KMS-11 (cell line): ENCODE measurements around the gene RPRD2.

Experiments
- H2AFZ ChIP-seq: fragments of 200-600 bp; sonication (generic); 2 replicates; pipeline ENCODE4 v1.6.1; 2016; ENCODE audit warnings: antibody characterized with exemption, mixed run types, low read depth
- H3K27ac ChIP-seq: fragments of 200-600 bp; sonication (generic); 2 replicates; pipeline ENCODE4 v1.6.1; 2016; ENCODE audit warnings: mild to moderate bottlenecking, mixed run types
- H3K27me3 ChIP-seq: fragments of 200-600 bp; sonication (generic); 2 replicates; pipeline ENCODE4 v1.6.1; 2017; ENCODE audit warnings: mild to moderate bottlenecking, low read depth, mixed run types, moderate library complexity; ENCODE audit not compliant: insufficient read depth
- H3K36me3 ChIP-seq: fragments of 200-600 bp; sonication (generic); 2 replicates; pipeline ENCODE4 v1.6.1; 2017; ENCODE audit warnings: mild to moderate bottlenecking, mixed run types; ENCODE audit not compliant: insufficient read depth
- H3K4me1 ChIP-seq: fragments of 200-600 bp; sonication (generic); 2 replicates; pipeline ENCODE4 v1.6.1; 2016; ENCODE audit warnings: mild to moderate bottlenecking, low read depth, mixed run types; ENCODE audit not compliant: poor library complexity, severe bottlenecking
- H3K4me2 ChIP-seq: fragments of 200-600 bp; sonication (generic); 2 replicates; pipeline ENCODE4 v1.7.0; 2016; ENCODE audit warnings: mild to moderate bottlenecking, mixed run types
- H3K4me3 ChIP-seq: fragments of 200-600 bp; sonication (generic); IDR thresholded peaks from 2 replicates; pipeline ENCODE4 v1.6.1; 2017; ENCODE audit warnings: low read depth, low read length, mixed read lengths; ENCODE audit not compliant: insufficient read depth
- H3K79me2 ChIP-seq: fragments of 200-600 bp; sonication (generic); 2 replicates; pipeline ENCODE4 v1.6.1; 2016; ENCODE audit warnings: low read depth, mixed run types; ENCODE audit not compliant: insufficient read depth
- H3K9ac ChIP-seq: fragments of 200-600 bp; sonication (generic); 2 replicates; pipeline ENCODE4 v1.6.1; 2016; ENCODE audit warnings: mild to moderate bottlenecking, mixed run types
- H4K20me1 ChIP-seq: fragments of 200-600 bp; sonication (generic); 2 replicates; pipeline ENCODE4 v1.6.1; 2016; ENCODE audit warnings: mild to moderate bottlenecking, mixed run types; ENCODE audit not compliant: insufficient read depth
- TF ChIP-seq, protein P1 (sequence below): fragments of 200-600 bp; sonication (generic); conservative IDR thresholded peaks from 2 replicates; pipeline ENCODE4 v1.6.1; 2017; ENCODE audit warnings: low read depth, mild to moderate bottlenecking, antibody characterized with exemption, low read length, moderate library complexity, mixed read lengths

Gene RPRD2

GRCh38 chr1:150410582-150411101 is 46.7 kb downstream of the RPRD2 start:
- H3K27ac ChIP-seq: no peak overlapping the region
- H3K36me3 ChIP-seq: no peaks in the 10 kb centered on the region
- peaks cover 87% of the 10 kb centered on the region for H3K79me2 ChIP-seq
- H2AFZ ChIP-seq: no peak overlapping the region
- H3K9ac ChIP-seq: no peak overlapping the region
- TF ChIP-seq, protein P1, sequence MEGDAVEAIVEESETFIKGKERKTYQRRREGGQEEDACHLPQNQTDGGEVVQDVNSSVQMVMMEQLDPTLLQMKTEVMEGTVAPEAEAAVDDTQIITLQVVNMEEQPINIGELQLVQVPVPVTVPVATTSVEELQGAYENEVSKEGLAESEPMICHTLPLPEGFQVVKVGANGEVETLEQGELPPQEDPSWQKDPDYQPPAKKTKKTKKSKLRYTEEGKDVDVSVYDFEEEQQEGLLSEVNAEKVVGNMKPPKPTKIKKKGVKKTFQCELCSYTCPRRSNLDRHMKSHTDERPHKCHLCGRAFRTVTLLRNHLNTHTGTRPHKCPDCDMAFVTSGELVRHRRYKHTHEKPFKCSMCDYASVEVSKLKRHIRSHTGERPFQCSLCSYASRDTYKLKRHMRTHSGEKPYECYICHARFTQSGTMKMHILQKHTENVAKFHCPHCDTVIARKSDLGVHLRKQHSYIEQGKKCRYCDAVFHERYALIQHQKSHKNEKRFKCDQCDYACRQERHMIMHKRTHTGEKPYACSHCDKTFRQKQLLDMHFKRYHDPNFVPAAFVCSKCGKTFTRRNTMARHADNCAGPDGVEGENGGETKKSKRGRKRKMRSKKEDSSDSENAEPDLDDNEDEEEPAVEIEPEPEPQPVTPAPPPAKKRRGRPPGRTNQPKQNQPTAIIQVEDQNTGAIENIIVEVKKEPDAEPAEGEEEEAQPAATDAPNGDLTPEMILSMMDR: no peak
- no peak overlapping the region for H3K4me3 ChIP-seq
- H3K27me3 ChIP-seq: no peaks in the 10 kb centered on the region
- H4K20me1 ChIP-seq: peaks cover 21% of the 10 kb centered on the region; the same call in 1 of the 2 replicates
- H3K4me1 ChIP-seq: peaks cover 37% of the 10 kb centered on the region
- no peak overlapping the region for H3K4me2 ChIP-seq

DNA sequence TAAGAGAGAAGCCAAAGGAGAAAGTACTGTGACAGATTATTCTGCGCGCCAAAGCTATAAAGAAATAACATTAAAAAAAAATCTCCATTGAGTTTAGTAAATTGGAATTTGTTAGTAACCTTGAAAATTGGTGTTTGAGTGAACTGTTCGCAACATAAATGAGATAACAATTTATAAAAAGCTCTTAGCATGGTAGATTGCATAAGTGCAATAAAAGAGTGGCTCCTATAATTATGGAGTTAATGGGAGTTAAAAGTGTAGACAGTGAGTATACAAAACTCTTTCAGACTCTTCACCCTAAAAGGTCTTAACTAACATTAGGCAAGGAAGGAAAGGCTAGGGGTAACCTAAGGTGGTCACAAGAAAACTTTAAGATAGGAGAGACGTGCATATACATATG is 50.6 kb downstream of the RPRD2 start:
- Histone ChIP-seq H3K9ac (no peak overlapping the region), H3K27ac (no peak overlapping the region), H3K36me3 (peaks cover 4% of the 10 kb centered on the region; the same call in 1 of the 2 replicates), H3K79me2 (peaks cover 60% of the 10 kb centered on the region), H3K4me2 (no peak overlapping the region), H3K4me3 (no peak overlapping the region), H3K4me1 (peaks cover 40% of the 10 kb centered on the region), H2AFZ (no peak overlapping the region), H3K27me3 (no peaks in the 10 kb centered on the region), H4K20me1 (no peaks in the 10 kb centered on the region)
- TF ChIP-seq, protein P1: no peak

DNA sequence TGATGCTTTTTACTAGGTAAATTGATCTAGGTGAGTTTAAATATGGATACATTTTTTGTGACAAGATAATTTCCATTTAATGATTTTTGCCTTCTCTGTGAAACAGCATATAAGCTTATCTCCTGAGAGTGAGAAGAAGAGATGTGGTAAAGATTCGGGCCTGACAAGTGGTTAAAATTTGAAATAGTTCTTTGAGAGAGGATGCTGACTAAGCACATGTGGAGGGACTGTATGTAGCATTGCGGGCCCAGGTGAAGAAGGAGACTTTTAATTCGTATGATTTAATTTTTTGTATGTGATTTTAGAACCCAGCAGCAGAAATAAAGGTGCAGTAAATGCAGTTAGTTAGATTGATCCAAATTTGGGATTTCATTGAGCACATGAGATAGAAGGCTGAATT is 51.9 kb downstream of the RPRD2 start:
- Histone ChIP-seq H3K4me2 (no peak overlapping the region), H3K27me3 (no peaks in the 10 kb centered on the region), H3K36me3 (peaks cover 7% of the 10 kb centered on the region; the same call in 1 of the 2 replicates), H3K9ac (no peak overlapping the region), H4K20me1 (no peaks in the 10 kb centered on the region), H2AFZ (no peak overlapping the region), H3K79me2 (peaks cover 51% of the 10 kb centered on the region), H3K27ac (no peak overlapping the region), H3K4me1 (peaks cover 33% of the 10 kb centered on the region), H3K4me3 (no peak overlapping the region)
- TF ChIP-seq, protein P1: no peak

DNA sequence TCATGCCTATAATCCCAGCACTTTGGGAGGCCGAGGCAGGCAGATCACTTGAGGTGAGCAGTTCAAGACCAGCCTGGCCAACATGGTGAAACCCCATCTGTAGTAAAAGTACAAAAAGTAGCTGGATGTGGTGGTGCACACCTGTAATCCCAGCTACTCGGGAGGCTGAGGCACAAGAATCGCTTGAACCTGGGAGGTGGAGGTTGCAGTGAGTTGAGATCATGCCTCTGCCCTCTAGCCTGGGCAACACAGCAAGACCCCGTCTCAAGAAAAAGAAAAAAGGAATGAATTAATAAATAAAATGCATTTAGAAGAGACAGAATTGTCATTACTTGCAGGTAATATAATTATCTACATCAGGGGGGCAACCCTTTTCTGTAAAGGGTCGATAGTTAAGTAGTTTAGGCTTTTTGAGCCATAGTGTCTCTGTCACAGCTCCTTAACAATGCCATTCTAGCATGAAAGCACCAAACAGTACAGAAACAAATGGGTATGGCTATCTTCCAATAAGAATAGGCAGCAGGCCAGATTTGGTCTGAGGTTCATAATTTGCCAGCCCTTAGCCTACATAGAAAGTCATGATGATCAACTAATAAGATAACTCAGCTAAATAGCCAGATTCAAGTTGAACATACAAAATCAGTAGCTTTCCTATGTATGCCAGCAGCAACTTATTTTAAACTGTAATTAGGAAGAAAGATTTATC is 56.8 kb downstream of the RPRD2 start:
- Histone ChIP-seq H4K20me1 (no peaks in the 10 kb centered on the region; the same call in 1 of the 2 replicates), H3K4me3 (no peak overlapping the region), H3K27me3 (no peaks in the 10 kb centered on the region), H3K4me1 (peaks cover 16% of the 10 kb centered on the region), H3K79me2 (peaks cover 30% of the 10 kb centered on the region; the same call in 1 of the 2 replicates), H3K36me3 (peaks cover 11% of the 10 kb centered on the region; the same call in 1 of the 2 replicates), H2AFZ (no peak overlapping the region), H3K4me2 (no peak overlapping the region), H3K9ac (no peak overlapping the region), H3K27ac (no peak overlapping the region)
- TF ChIP-seq, protein P1: no peak
